HEK293T (cell line): ENCODE data around the gene KAZALD1.

Source experiments
- CTCF ChIA-PET: fragments of 350-600 bp; formaldehyde crosslinking; extraction: SDS; loops from one replicate; lab custom pipeline; 2021; ENCODE audit warnings: antibody characterized with exemption, inconsistent platforms; lab: Yijun Ruan, JAX
- POLR2A ChIA-PET: fragments of 350-600 bp; formaldehyde crosslinking; extraction: SDS; loops from one replicate; lab custom pipeline; 2020; ENCODE audit warnings: antibody characterized with exemption, inconsistent platforms; lab: Yijun Ruan, JAX
- DNase-seq: peaks from one replicate; pipeline ENCODE4 v3.0.0; 2012; ENCODE audit warnings: mixed read lengths; ENCODE audit errors: extremely low spot score
- ARNT ChIP-seq: fragments of 450-650 bp; IDR thresholded peaks from 2 replicates; pipeline ENCODE4 v1.6.1; 2017; ENCODE audit warnings: mild to moderate bottlenecking
- BHLHE40 ChIP-seq: fragments of 450-650 bp; IDR thresholded peaks from 2 replicates; pipeline ENCODE4 v1.6.1; 2016; ENCODE audit warnings: mild to moderate bottlenecking, moderate library complexity, borderline replicate concordance
- CTBP1 ChIP-seq: fragments of 450-650 bp; IDR thresholded peaks from 2 replicates; pipeline ENCODE4 v1.6.1; 2016; ENCODE audit warnings: borderline replicate concordance
- ELF4 ChIP-seq: fragments of 450-650 bp; IDR thresholded peaks from 2 replicates; pipeline ENCODE4 v1.6.1; 2017; ENCODE audit warnings: antibody characterized with exemption
- FOXA1 ChIP-seq: fragments of 450-650 bp; IDR thresholded peaks from 2 replicates; pipeline ENCODE4 v1.6.1; 2016; ENCODE audit warnings: mild to moderate bottlenecking
- FOXK2 ChIP-seq: fragments of 450-650 bp; IDR thresholded peaks from 2 replicates; pipeline ENCODE4 v1.6.1; 2016; ENCODE audit warnings: mild to moderate bottlenecking
- FOXM1 ChIP-seq: fragments of 450-650 bp; IDR thresholded peaks from 2 replicates; pipeline ENCODE4 v1.6.1; 2017; ENCODE audit warnings: mild to moderate bottlenecking, borderline replicate concordance
- HDGF ChIP-seq: fragments of 450-650 bp; IDR thresholded peaks from 2 replicates; pipeline ENCODE4 v1.6.1; 2017; ENCODE audit warnings: antibody characterized with exemption, borderline replicate concordance
- L3MBTL2 ChIP-seq: fragments of 450-650 bp; conservative IDR thresholded peaks from 2 replicates; pipeline ENCODE4 v1.6.1; 2016; ENCODE audit warnings: mild to moderate bottlenecking
- LEF1 ChIP-seq: fragments of 450-650 bp; IDR thresholded peaks from 2 replicates; pipeline ENCODE4 v1.6.1; 2017; ENCODE audit warnings: mild to moderate bottlenecking, borderline replicate concordance
- NFRKB ChIP-seq: fragments of 450-650 bp; IDR thresholded peaks from 2 replicates; pipeline ENCODE4 v1.6.1; 2016; ENCODE audit warnings: mild to moderate bottlenecking, moderate library complexity
- PKNOX1 ChIP-seq: fragments of 450-650 bp; IDR thresholded peaks from 2 replicates; pipeline ENCODE4 v1.6.1; 2016
- SP1 ChIP-seq: fragments of 450-650 bp; IDR thresholded peaks from 2 replicates; pipeline ENCODE4 v1.6.1; 2017
- SUZ12 ChIP-seq: fragments of 450-650 bp; IDR thresholded peaks from 2 replicates; pipeline ENCODE4 v1.6.1; 2016; ENCODE audit warnings: mild to moderate bottlenecking
- TARDBP ChIP-seq: fragments of 450-650 bp; IDR thresholded peaks from 2 replicates; pipeline ENCODE4 v1.6.1; 2016
- ZNF384 ChIP-seq: fragments of 450-650 bp; IDR thresholded peaks from 2 replicates; pipeline ENCODE4 v1.6.1; 2016

The KAZALD1 gene

GRCh38 chr10:101062232-101063049, 652 bp downstream of the KAZALD1 start:
- no peak for TF ChIP-seq HDGF
- TF ChIP-seq FOXA1: no peak
- TF ChIP-seq L3MBTL2: peak; percentile 77
- CTCF ChIA-PET: interaction anchor here (0.6 to 4.5 kb wide), 7 partner anchors 11 to 227 kb away, joined by 3 to 30 read pairs (median 6); no protein-coding TSS in a partner anchor
- POLR2A ChIA-PET: interaction anchor here (0.9 to 9.2 kb wide), 10 partner anchors 10 to 59 kb away, joined by 3 to 81 read pairs (median 8); partner anchors contain the start of genes PDZD7 and SFXN3
- DNase-seq: peak; percentile 72

GRCh38 chr10:101063050-101063525, 1.3 kb downstream of the KAZALD1 start:
- ChIA-PET POLR2A (interaction anchor here (4.1 to 9.2 kb wide), 3 partner anchors 11 to 33 kb away, joined by 21 to 81 read pairs (median 61); partner anchors contain the start of genes PDZD7 and SFXN3), CTCF (interaction anchor here (1.1 to 4.5 kb wide), 3 partner anchors 13 to 49 kb away, joined by 3 to 30 read pairs (median 7); no protein-coding TSS in a partner anchor)
- DNase-seq: no peak
- TF ChIP-seq ELF4 (no peak), TARDBP (no peak), L3MBTL2 (0 out of 2 replicates have a peak, but pooled peaks have one; percentile 47), PKNOX1 (no peak)

- DNase-seq: no peak
- ChIA-PET POLR2A (interaction anchor here (4.1 to 9.2 kb wide), 3 partner anchors 11 to 33 kb away, joined by 21 to 81 read pairs (median 61); partner anchors contain the start of genes PDZD7 and SFXN3), CTCF (interaction anchor here (1.1 to 4.5 kb wide), 4 partner anchors 12 to 50 kb away, joined by 3 to 30 read pairs (median 5); no protein-coding TSS in a partner anchor)
- TF ChIP-seq PKNOX1: no peak
- TF ChIP-seq L3MBTL2: no peak
- TF ChIP-seq FOXK2: no peak
Measured at GRCh38 chr10:101063548-101064414, 2.0 kb downstream of the KAZALD1 start.

GRCh38 chr10:101064415-101065030, 2.7 kb downstream of the KAZALD1 start:
- TF ChIP-seq TARDBP (no peak), FOXA1 (no peak), NFRKB (no peak), FOXK2 (no peak), ARNT (no peak), FOXM1 (no peak), PKNOX1 (no peak), ELF4 (no peak), SUZ12 (no peak), BHLHE40 (no peak), HDGF (no peak), ZNF384 (no peak), L3MBTL2 (no peak), CTBP1 (no peak), LEF1 (no peak), SP1 (no peak)
- ChIA-PET POLR2A (interaction anchor here (1.4 to 9.2 kb wide), 4 partner anchors 12 to 23 kb away, joined by 6 to 81 read pairs (median 42); no protein-coding TSS in a partner anchor), CTCF (interaction anchor here (1.0 to 4.5 kb wide), 3 partner anchors 13 to 31 kb away, joined by 3 to 30 read pairs (median 3); no protein-coding TSS in a partner anchor)
- no peak for DNase-seq

GRCh38 chr10:101065481-101066145, 3.8 kb downstream of the KAZALD1 start:
- TF ChIP-seq BHLHE40 (no peak), L3MBTL2 (0 out of 2 replicates have a peak, but pooled peaks have one; percentile 32)
- DNase-seq: no peak
- ChIA-PET CTCF (interaction anchor here (1.0 to 2.6 kb wide), 2 partner anchors 23 to 30 kb away, joined by 3 to 28 read pairs; no protein-coding TSS in a partner anchor), POLR2A (interaction anchor here (1.4 to 9.2 kb wide), 3 partner anchors 13 to 22 kb away, joined by 6 to 81 read pairs (median 22); no protein-coding TSS in a partner anchor)
